ENCODE measurements around the gene DENND11. TPM values are rescaled to one million over a fixed set of nuclear protein-coding genes. Genes with fewer than 3 reads are reported as not detected.
"Not testable (repeated sequence)": the region's sequence is repeated elsewhere in the genome, so short reads cannot be mapped to it uniquely, and the experiment has no call there.

Gene DENND11
- total RNA-seq, 1 donor from 2014 or later, result 26.6 TPM

- ATAC-seq; intact Hi-C loops (cut with DNase I); DNase-seq (ENCODE audit: low spot score): not testable (repeated sequence)
Measured at GRCh38 chr7:141689072-141689825, 12.7 kb downstream of the DENND11 start.

DNA sequence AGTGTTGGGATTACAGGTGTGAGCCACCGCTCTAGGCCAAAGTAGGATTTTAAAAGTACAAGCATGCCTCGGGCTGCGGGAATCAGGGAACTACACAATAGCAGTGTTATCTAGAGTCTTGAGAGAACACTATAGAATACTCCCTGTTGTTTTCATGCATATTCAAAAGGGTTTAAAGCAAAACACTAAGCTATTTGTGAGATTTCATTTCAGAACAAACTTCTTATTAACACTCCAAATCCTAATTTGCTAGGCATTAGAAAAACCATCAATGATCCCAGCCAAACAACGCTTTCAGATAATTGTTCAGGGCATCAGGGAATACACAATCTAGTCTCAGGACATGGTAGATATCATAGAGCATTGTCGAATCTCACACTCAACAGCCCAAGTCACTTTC lies 13.9 kb downstream of the DENND11 start:
- intact Hi-C loops (cut with DNase I), result no loop called here
- ATAC-seq (no peak), DNase-seq (ENCODE audit: low spot score) (no peak)

- intact Hi-C loops (cut with DNase I), result no loop called here
- peak; percentile 42 for ATAC-seq
- DNase-seq (ENCODE audit: low spot score), result no peak
Measured at GRCh38 chr7:141686670-141687069, 15.3 kb downstream of the DENND11 start.

DNA sequence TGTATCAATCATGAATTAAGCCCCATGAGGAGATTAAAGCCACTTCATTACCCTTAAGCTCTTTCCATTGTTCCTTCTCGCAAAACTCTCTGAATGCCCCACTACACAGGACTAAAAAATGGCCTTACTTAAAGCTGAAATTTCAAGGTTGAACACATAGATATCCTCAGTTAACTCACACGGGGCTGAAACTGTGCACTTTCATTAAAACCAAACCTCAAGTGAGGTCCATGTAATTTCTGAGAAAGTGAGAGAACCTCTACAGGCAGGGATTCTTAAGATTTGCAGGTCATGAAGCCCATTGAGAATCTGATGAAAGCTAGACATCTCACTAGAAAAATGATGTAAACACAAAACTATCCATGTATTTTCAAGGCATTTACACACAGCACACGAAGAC lies 15.9 kb downstream of the DENND11 start:
- DNase-seq (ENCODE audit: low spot score), result no peak

GRCh38 chr7:141685285-141686023 lies 16.5 kb downstream of the DENND11 start:
- intact Hi-C loops (cut with DNase I), result no loop called here
- DNase-seq (ENCODE audit: low spot score) (no peak), ATAC-seq (peak; percentile 70)

More for the DNA sequence above, 15.9 kb downstream of the DENND11 start:
- intact Hi-C loops (cut with DNase I), result no loop called here
- ATAC-seq, result no peak

GRCh38 chr7:141679014-141679413 lies 23.0 kb downstream of the DENND11 start:
- ATAC-seq, result no peak
- intact Hi-C loops (cut with DNase I), result no loop called here
- no peak for DNase-seq (ENCODE audit: low spot score)

- DNase-seq (ENCODE audit: low spot score) (no peak), ATAC-seq (no peak)
- intact Hi-C loops (cut with DNase I), result no loop called here
Measured at GRCh38 chr7:141676618-141677017, 25.3 kb downstream of the DENND11 start.

GRCh38 chr7:141675436-141676215 lies 26.3 kb downstream of the DENND11 start:
- ATAC-seq (no peak), DNase-seq (ENCODE audit: low spot score) (no peak)
- intact Hi-C loops (cut with DNase I), result no loop called here

DNA sequence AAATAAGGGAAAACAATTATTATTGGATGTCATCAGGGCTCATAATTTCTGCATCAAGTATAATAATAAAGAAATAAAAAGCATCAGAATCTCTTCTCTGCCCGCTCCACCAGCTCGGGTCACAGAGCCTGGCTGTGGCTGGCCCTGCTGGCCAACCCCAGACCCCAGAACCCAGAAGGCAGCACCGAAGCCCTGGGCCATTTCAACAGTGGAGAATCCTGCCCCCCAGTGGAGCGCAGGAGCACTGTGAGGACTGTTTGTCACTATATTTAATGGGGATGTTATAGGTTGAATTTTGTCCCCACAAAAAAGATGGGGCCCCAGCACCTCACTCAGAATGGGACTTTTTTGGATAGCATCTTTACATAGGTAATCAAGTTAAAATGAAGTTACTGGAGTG lies 27.3 kb downstream of the DENND11 start:
- ATAC-seq, result no peak
- no peak for DNase-seq (ENCODE audit: low spot score)
- intact Hi-C loops (cut with DNase I), result no loop called here

DNA sequence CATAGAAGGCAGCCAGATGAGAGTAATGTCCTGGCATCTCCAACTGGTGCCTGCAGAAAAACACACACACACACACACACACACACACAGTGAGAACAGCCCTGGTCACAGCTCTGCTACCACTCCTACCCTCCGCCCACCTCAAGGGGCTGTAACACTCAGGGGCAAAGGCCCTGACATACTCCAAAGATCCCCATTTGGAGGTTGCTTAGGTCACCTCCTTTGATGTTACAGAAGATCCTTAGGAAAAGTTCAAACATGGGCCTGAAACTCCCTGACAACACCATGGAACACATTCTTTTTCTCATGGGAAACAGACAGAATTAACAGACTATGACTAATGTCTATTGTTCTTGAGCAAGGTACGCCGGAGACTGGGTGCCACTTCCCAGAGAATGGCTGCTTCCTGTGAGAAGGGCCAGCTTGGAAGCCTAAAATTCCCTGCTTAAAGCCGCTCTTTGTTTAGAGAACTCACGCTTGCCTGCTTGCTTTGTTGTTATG lies 27.7 kb downstream of the DENND11 start:
- intact Hi-C loops (cut with DNase I), result no loop called here
- no peak for DNase-seq (ENCODE audit: low spot score)
- no peak for ATAC-seq

DNA sequence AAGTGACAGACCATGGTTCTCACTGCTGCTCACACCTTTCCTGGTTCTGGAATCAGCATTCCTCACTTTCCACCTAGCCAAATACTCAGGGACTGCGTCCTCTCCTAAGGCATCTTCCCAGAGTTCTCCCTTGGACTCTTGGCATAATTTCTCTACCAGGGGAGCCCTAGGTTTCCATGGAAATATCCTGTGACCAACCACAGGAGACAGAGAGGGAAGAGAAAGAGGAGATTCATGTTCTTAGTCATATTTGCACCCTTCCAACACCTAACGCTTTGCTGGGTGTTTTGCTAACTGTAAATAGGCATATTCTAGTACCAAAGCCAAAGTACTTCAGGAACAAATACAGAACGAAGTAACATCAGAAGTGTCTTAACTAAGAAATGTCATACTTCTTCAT lies 28.6 kb downstream of the DENND11 start:
- intact Hi-C loops (cut with DNase I), result no loop called here
- ATAC-seq, result no peak
- no peak for DNase-seq (ENCODE audit: low spot score)

- intact Hi-C loops (cut with DNase I), result no loop called here
- no peak for ATAC-seq
- no peak for DNase-seq (ENCODE audit: low spot score)
Measured at GRCh38 chr7:141671705-141672496, 30.1 kb downstream of the DENND11 start.

GRCh38 chr7:141668853-141669252 lies 33.1 kb downstream of the DENND11 start:
- no peak for DNase-seq (ENCODE audit: low spot score)
- intact Hi-C loops (cut with DNase I), result no loop called here
- no peak for ATAC-seq

- no peak for ATAC-seq
- intact Hi-C loops (cut with DNase I), result no loop called here
- no peak for DNase-seq (ENCODE audit: low spot score)
Measured at GRCh38 chr7:141666071-141666470, 35.9 kb downstream of the DENND11 start.

DNA sequence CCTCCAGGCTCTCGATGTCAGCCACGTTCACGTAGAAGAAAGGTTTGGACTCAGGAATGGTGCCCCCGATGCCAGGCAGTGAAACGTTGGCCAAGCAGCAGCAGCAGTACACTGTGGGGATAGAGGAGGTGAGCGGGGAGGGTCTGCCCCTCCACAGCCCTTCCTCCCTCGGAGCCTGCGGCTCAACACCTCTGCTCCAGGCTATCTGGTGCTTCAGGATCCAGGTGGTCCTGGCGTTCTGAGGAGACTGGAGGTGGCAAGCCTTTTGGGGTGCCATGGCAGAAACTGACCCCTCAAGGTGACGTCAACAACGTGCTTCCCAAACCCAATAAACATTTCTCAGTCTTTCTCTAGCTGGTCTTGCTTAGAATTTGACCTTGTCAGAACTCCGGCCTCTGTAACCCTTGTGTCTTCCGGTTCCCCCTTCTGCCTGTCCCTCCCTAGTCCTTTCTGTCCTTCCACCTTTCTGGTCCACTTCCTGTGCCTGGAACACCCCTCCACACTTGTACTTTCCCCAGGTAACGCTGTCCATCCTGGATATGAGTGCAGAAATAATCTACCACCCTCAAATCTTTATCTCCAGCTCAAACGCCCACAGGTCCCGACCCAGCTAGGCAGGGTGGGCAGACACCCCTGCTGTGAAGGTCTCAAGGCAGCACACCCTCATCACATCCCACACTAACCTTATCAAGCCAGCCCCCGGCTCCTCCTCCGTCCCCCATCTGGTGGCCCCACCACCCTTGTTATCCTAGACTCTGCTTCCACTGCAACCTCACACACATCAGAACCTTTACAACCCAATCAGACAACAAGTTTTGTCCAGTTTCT lies 36.5 kb downstream of the DENND11 start:
- intact Hi-C loops (cut with DNase I), result no loop called here
- no peak for ATAC-seq
- DNase-seq (ENCODE audit: low spot score), result no peak

DNA sequence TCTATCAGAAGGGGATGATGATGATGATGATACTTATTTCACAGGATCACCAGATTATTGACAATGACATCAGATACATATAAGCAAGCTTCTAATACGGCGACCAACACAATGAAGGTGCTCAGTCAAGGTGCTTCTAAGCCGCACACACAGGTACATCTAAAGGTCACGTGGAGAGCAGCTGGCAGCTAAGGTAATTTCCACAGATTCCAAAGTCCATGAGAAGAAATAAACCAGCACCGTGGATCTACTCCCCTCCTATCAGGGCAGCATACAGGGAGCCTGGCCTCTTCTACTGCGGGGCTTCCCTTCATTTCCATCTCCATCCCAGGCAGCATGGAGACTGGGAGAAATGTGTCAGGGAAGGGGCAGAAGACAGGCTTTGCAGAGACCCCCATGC lies 37.5 kb downstream of the DENND11 start:
- ATAC-seq (no peak), DNase-seq (ENCODE audit: low spot score) (no peak)
- intact Hi-C loops (cut with DNase I), result no loop called here

- no peak for DNase-seq (ENCODE audit: low spot score)
- intact Hi-C loops (cut with DNase I), result no loop called here
- ATAC-seq, result no peak
Measured at GRCh38 chr7:141663081-141663849, 38.7 kb downstream of the DENND11 start.

Data from sciatic nerve (tissue), 2 donors.